Activated CD4-positive, alpha-beta T cell treated with anti-CD3 and anti-CD28 coated beads for 36 hours (primary cell): ENCODE results near the gene LOXL3. TPM values are rescaled to one million over a fixed set of nuclear protein-coding genes. Genes with fewer than 3 reads are reported as not detected.
"Not testable (repeated sequence)": the region's sequence is repeated elsewhere in the genome, so short reads cannot be mapped to it uniquely, and the experiment has no call there.

Experiments used
- ATAC-seq: fragments of 200-7000 bp; cut with Tn5 transposase; one replicate; pipeline ENCODE4 v1.10.0; 2021; ENCODE audit warnings: mild to moderate bottlenecking, moderate library complexity
- CTCF ChIA-PET: fragments of 350-600 bp; sonication (Branson Sonifier 250); formaldehyde crosslinking; loops from one replicate; lab custom pipeline; 2021; ENCODE audit warnings: antibody characterized with exemption; lab: Charles Lee
- POLR2A ChIA-PET: fragments of 350-600 bp; sonication (Branson Sonifier 250); formaldehyde crosslinking; loops from one replicate; lab custom pipeline; 2021; ENCODE audit warnings: antibody characterized with exemption, inconsistent platforms; lab: Charles Lee
- DNase-seq: peaks from one replicate; pipeline ENCODE4 v3.0.0-alpha.2; 2020
- H3K27ac Mint-ChIP-seq: one replicate; pipeline ENCODE4 v1.8.0; 2021; ENCODE audit warnings: mixed read lengths
- H3K27me3 Mint-ChIP-seq: one replicate; pipeline ENCODE4 v1.8.0; 2021; ENCODE audit warnings: mixed read lengths
- H3K36me3 Mint-ChIP-seq: one replicate; pipeline ENCODE4 v1.8.0; 2021; ENCODE audit warnings: low read depth, mixed read lengths
- H3K4me1 Mint-ChIP-seq: one replicate; pipeline ENCODE4 v1.8.0; 2021; ENCODE audit warnings: mixed read lengths
- H3K4me3 Mint-ChIP-seq: one replicate; pipeline ENCODE4 v1.8.0; 2021; ENCODE audit warnings: mild to moderate bottlenecking, moderate library complexity, mixed read lengths
- H3K9me3 Mint-ChIP-seq: one replicate; pipeline ENCODE4 v1.8.0; 2021; ENCODE audit warnings: low read depth, mixed read lengths
- intact Hi-C, 2 experiments: fragments of 100-400 bp; cut with DNase I in 1 of 2; cut with micrococcal nuclease in 1 of 2; formaldehyde crosslinking; loops; one replicate each; pipeline versions ENCODE4 v1.14.2 to v1.15.1; 2022 to 2024; cut with DNase I, micrococcal nuclease
- total RNA-seq, 2 experiments: library from RNA; stranded (reverse); gene quantifications; one replicate each; pipeline ENCODE4 v1.2.3, GENCODE V29; 2021

Gene LOXL3
- total RNA-seq, 2 experiments from 2014 or later: 0.86 to 0.96 TPM

GRCh38 chr2:74497777-74498499, 55.8 kb downstream of the LOXL3 start:
- Mint-ChIP-seq H3K9me3 (no peaks in the 10 kb centered on the region), H3K27ac (peak overlapping the region; percentile 15), H3K4me1 (peaks cover 24% of the 10 kb centered on the region), H3K27me3 (peaks cover 45% of the 10 kb centered on the region), H3K36me3 (peaks cover 7% of the 10 kb centered on the region), H3K4me3 (peak overlapping the region; percentile 77)
- CTCF ChIA-PET: interaction anchor here (1.3 kb wide), 1 partner anchor 15 kb away, joined by 5 read pairs; the partner anchor contains the start of genes CCDC142 and TTC31
- intact Hi-C loops: loop anchor here (2.0 to 5.0 kb wide), 2 partner anchors 34 to 57 kb away; partner anchors contain the start of gene DOK1 (in 1 of the 2)
- DNase-seq (peak; percentile 52), ATAC-seq (peak; percentile 31)
- POLR2A ChIA-PET: interaction anchor here (0.6 kb wide), 1 partner anchor 69 kb away, joined by 3 read pairs; no protein-coding TSS in a partner anchor

DNA sequence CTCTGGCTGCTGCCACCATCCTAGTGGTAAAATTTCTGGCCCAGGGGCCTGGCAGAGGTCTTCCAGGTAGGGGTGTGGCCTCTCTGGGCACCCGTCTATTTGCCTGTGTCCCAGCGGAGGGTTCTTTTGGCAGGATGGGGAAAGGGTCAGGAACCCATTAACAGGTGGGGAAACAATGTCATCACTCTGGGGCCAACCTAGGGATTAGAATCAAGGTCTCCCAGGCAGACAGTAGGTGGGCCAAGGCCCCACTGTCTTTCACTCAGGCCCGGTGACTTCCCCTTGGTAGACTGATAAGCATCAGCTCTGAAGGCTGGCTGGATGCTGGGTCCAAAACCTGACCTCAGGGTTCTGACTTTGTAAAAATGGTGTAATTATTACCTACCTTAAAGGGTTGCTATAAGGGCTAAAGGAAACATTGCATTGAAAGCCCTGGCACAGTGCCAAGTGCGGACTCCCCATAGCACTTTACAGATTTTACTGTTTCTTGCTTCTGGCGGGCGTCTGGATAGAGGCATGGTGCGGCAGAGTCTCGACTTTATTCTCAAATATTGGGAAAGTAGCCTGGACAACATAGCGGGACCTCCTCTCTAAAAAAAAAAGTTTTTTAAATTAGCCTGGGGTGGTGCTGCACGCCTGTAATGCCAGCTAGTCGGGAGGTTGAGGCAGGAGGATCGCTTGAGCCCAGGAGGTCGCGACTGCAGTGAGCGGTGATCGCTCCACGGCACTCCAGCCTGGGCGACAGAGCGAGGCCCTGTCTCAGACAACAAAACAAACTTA, 56.6 kb downstream of the LOXL3 start:
- peaks cover 20% of the 10 kb centered on the region for H3K4me1 Mint-ChIP-seq
- intact Hi-C loops: loop anchor here in 1 of 2 experiments (5.0 kb wide), 1 partner anchor 35 kb away; no protein-coding TSS in a partner anchor
- ChIA-PET CTCF (interaction anchor here (1.1 to 1.3 kb wide), 2 partner anchors 9 to 15 kb away, joined by 4 to 5 read pairs; partner anchors contain the start of genes CCDC142 and TTC31), POLR2A (interaction anchor here (0.6 kb wide), 2 partner anchors 70 to 79 kb away, joined by 3 read pairs; no protein-coding TSS in a partner anchor)
- H3K4me3 Mint-ChIP-seq: peak overlapping the region; percentile 77
- H3K9me3 Mint-ChIP-seq: no peaks in the 10 kb centered on the region
- H3K27ac Mint-ChIP-seq: no peak overlapping the region
- peaks cover 14% of the 10 kb centered on the region for H3K36me3 Mint-ChIP-seq
- H3K27me3 Mint-ChIP-seq: peaks cover 39% of the 10 kb centered on the region
- ATAC-seq: no peak
- no peak for DNase-seq

DNA sequence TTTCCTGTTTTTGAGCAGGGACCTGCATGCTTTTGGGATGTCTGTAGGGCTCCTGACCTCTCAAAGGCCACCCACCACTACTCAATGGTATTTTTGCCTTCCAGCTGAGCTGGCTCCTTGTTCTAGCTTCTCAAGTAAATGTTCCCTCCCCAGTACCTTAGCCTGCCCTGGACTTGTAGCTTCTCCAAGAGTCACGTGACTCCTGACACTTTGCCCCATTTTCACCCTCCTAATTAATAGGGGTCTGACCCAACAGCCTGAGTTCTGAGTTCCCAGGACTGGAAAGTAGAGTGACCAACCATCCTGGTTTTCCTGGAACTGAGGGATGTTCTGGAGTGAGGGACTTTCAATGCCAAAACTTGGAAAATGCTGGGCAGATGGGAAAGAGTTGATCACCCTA, 58.3 kb downstream of the LOXL3 start:
- intact Hi-C loops: loop anchor here in 1 of 2 experiments (5.0 kb wide), 1 partner anchor 37 kb away; no protein-coding TSS in a partner anchor
- Mint-ChIP-seq H3K36me3 (peaks cover 23% of the 10 kb centered on the region), H3K9me3 (no peaks in the 10 kb centered on the region), H3K27me3 (peaks cover 24% of the 10 kb centered on the region), H3K4me1 (peaks cover 16% of the 10 kb centered on the region), H3K27ac (no peak overlapping the region), H3K4me3 (no peak overlapping the region)
- DNase-seq (no peak), ATAC-seq (no peak)
- CTCF ChIA-PET: no interaction called here
- POLR2A ChIA-PET: no interaction called here

GRCh38 chr2:74493546-74493945, 60.2 kb downstream of the LOXL3 start:
- no peak overlapping the region for H3K4me3 Mint-ChIP-seq
- H3K36me3 Mint-ChIP-seq: peaks cover 26% of the 10 kb centered on the region
- ChIA-PET CTCF (interaction anchor here (0.9 kb wide), 1 partner anchor 11 kb away, joined by 4 read pairs; the partner anchor contains the start of genes CCDC142 and TTC31), POLR2A (interaction anchor here (0.7 kb wide), 1 partner anchor 63 kb away, joined by 3 read pairs; no protein-coding TSS in a partner anchor)
- peaks cover 10% of the 10 kb centered on the region for H3K27me3 Mint-ChIP-seq
- peaks cover 8% of the 10 kb centered on the region for H3K4me1 Mint-ChIP-seq
- intact Hi-C loops: no loop called here
- DNase-seq: no peak
- no peak for ATAC-seq
- H3K9me3 Mint-ChIP-seq: no peaks in the 10 kb centered on the region
- no peak overlapping the region for H3K27ac Mint-ChIP-seq

GRCh38 chr2:74491648-74492544, 61.8 kb downstream of the LOXL3 start:
- no peaks in the 10 kb centered on the region for H3K4me1 Mint-ChIP-seq
- POLR2A ChIA-PET: no interaction called here
- CTCF ChIA-PET: interaction anchor here (0.6 kb wide), 1 partner anchor 76 kb away, joined by 4 read pairs; no protein-coding TSS in a partner anchor
- H3K27me3 Mint-ChIP-seq: no peaks in the 10 kb centered on the region
- H3K36me3 Mint-ChIP-seq: peaks cover 27% of the 10 kb centered on the region
- H3K9me3 Mint-ChIP-seq: no peaks in the 10 kb centered on the region
- intact Hi-C loops: no loop called here
- DNase-seq: no peak
- H3K4me3 Mint-ChIP-seq: no peak overlapping the region
- no peak overlapping the region for H3K27ac Mint-ChIP-seq
- ATAC-seq: no peak

- no peak overlapping the region for H3K4me3 Mint-ChIP-seq
- H3K27me3 Mint-ChIP-seq: no peaks in the 10 kb centered on the region
- DNase-seq (no peak), ATAC-seq (no peak)
- peaks cover 36% of the 10 kb centered on the region for H3K36me3 Mint-ChIP-seq
- no peak overlapping the region for H3K27ac Mint-ChIP-seq
- H3K4me1 Mint-ChIP-seq: no peaks in the 10 kb centered on the region
- H3K9me3 Mint-ChIP-seq: no peaks in the 10 kb centered on the region
- ChIA-PET POLR2A (no interaction called here), CTCF (interaction anchor here (1.0 to 1.1 kb wide), 2 partner anchors 11 to 96 kb away, joined by 5 read pairs; no protein-coding TSS in a partner anchor)
- intact Hi-C loops: no loop called here
Observed at GRCh38 chr2:74489906-74490305, 63.8 kb downstream of the LOXL3 start.

DNA sequence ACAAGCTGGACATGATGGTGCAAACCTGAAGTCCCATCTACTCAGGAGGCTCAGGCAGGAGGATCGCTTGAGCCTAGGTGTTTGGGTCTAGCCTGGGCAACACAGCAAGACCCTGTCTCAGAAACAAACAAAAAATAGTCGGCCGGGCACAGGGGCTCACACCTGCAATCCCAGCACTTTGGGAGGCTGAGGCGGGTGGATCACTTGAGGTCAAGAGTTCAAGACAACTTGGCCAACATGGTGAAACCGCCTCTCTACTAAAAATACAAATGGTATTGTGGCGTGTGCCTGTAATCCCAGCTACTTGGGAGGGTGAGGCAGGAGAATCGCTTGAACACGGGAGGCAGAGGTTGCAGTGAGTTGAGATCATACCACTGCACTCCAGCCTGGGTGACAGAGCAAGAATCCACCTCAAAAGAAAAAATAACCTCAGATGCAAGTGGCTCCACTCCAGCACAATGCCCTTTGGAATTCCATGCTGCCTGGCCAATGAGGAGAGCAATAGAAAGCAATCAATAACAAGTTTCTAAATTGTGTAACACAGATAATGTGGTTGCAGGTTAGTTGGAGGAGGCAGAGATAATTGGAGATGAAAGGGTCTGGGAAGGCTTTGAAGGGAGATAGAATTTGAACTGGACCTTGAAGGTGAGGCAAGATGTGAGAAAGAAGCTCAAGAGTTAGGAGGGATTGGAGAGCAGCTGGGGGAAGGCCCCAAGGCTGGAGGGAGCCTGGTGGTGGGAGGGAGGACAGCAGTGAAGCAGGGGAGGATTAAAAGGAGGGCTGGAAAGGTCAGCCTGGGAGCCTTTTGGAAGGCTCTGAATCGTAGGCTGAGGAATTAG, 64.9 kb downstream of the LOXL3 start:
- ChIA-PET CTCF (interaction anchor here (0.5 to 1.7 kb wide), 3 partner anchors 8 to 15 kb away, joined by 3 to 5 read pairs (median 5); no protein-coding TSS in a partner anchor), POLR2A (interaction anchor here (0.6 kb wide), 1 partner anchor 70 kb away, joined by 13 read pairs; no protein-coding TSS in a partner anchor)
- H3K4me3 Mint-ChIP-seq: no peak overlapping the region
- H3K4me1 Mint-ChIP-seq: peaks cover 4% of the 10 kb centered on the region
- no peak for DNase-seq
- no peak for ATAC-seq
- H3K27me3 Mint-ChIP-seq: no peaks in the 10 kb centered on the region
- H3K36me3 Mint-ChIP-seq: peaks cover 34% of the 10 kb centered on the region
- H3K9me3 Mint-ChIP-seq: no peaks in the 10 kb centered on the region
- no peak overlapping the region for H3K27ac Mint-ChIP-seq
- intact Hi-C loops: no loop called here

DNA sequence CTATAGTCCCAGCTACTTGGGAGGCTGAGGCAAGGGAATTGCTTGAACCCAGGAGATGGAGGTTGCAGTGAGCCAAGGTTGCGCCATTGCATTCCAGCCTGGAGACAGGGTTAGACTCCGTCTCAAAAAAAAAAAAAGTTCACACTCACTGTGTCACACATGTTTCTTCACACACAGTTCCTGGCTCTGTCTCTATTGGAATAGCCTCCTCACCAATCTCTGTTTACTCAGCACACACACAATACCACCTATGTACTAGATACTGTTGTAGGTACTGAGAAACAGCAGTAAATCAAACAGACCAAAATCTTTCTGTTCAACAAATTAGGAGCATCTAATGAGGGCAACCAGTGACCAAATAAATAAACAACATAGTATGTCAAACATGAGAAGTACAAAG, 67.6 kb downstream of the LOXL3 start:
- CTCF ChIA-PET: no interaction called here
- no peak for ATAC-seq
- intact Hi-C loops: no loop called here
- DNase-seq: no peak
- H3K4me1 Mint-ChIP-seq: peaks cover 16% of the 10 kb centered on the region
- no peaks in the 10 kb centered on the region for H3K27me3 Mint-ChIP-seq
- POLR2A ChIA-PET: no interaction called here
- H3K36me3 Mint-ChIP-seq: peaks cover 23% of the 10 kb centered on the region
- H3K27ac Mint-ChIP-seq: no peak overlapping the region
- no peaks in the 10 kb centered on the region for H3K9me3 Mint-ChIP-seq
- no peak overlapping the region for H3K4me3 Mint-ChIP-seq

GRCh38 chr2:74483675-74484164, 70.0 kb downstream of the LOXL3 start:
- DNase-seq, H3K27me3 Mint-ChIP-seq, H3K9me3 Mint-ChIP-seq, POLR2A ChIA-PET, ATAC-seq: not testable (repeated sequence)
- H3K4me1 Mint-ChIP-seq: peaks cover 31% of the 10 kb centered on the region
- H3K27ac Mint-ChIP-seq: peak overlapping the region; percentile 99
- H3K36me3 Mint-ChIP-seq: peaks cover 17% of the 10 kb centered on the region
- CTCF ChIA-PET: interaction anchor here (0.6 to 5.2 kb wide), 13 partner anchors 11 to 728 kb away, joined by 3 to 62 read pairs (median 6); partner anchors contain the start of genes AUP1, HTRA2, INO80B and LBX2
- H3K4me3 Mint-ChIP-seq: peak overlapping the region; percentile 90
- intact Hi-C loops: loop anchor here (1.0 to 2.0 kb wide), 15 partner anchors 11 to 1099 kb away; partner anchors contain the start of genes AUP1 (in 2 of the 2), C2orf81 (in 2 of the 2), DOK1 (in 2 of the 2) and HTRA2 (in 2 of the 2)
